GM19324 (cell line): Measurements from ENCODE around the gene FHDC1.

Experiments used
- ATAC-seq: cut with Tn5 transposase; IDR thresholded peaks from one replicate; pipeline ENCODE4 v1.9.1; 2021; ENCODE audit warnings: mild to moderate bottlenecking, moderate library complexity; ENCODE audit not compliant: unreplicated experiment, low FRiP score

FHDC1 gene

DNA sequence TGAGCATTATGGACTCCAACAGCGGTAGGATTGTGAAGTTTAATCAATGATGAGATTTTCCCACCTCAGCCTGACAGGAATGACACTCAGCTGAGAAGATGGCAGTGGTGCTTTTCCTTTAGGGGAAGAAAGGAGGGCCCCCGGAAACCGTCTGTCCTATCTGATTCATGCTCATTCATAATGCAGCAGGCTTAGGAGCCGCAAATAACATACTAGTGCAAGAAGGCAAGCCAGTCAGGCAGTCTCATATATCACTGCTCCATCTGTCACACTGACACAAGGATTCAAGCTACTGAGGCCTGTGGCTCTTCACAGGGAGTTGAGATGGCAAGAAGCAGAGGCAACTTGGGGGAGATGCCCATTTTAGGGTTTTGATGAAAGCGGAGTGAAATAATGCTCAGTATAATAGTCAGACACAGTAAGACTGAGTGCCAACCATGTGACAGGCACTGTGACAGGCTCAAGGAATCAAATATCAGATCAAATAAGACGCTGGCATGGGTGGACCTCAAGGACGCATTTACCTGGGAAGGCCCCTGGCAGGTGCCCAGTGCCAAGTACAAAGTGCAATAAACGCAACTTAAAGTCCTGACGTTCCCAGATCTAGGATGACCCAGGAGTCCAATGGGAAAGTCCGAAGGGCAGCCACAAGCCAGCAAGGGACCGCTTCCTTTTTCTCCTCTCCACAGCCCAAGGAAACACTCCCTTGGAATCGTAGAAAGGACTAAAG, 63.4 kb downstream of the FHDC1 start:
- no peak for ATAC-seq

- no peak for ATAC-seq
Measured at GRCh38 chr4:153000076-153000420, 63.9 kb downstream of the FHDC1 start.

- no peak for ATAC-seq
Measured at GRCh38 chr4:153001626-153002025, 65.5 kb downstream of the FHDC1 start.

GRCh38 chr4:153002110-153002509, 66.0 kb downstream of the FHDC1 start:
- ATAC-seq = no peak

GRCh38 chr4:153004081-153004850, 68.1 kb downstream of the FHDC1 start:
- no peak for ATAC-seq

DNA sequence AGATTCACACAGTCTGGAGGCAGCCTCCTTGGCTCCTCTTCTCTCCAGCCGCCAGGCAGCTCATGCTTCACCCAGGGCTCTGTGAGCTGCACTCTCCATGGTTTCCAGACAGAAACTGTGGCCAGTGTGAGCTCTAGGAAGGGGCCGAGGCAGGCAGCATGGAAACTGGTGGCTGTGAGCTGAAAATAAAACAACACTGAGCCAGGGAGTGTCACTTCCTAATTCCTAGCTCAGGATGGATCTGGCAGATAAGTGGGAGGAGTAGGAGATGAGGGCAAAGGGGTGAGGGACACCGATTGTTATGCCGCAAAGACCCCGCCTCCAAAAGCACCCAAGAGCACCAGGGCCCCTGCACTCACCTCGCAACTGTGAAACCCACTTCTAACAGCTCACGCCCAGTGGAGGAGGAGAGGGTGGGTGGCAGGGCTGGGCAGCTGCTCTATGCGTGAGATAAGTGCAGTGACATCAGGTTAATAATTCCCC, 69.8 kb downstream of the FHDC1 start:
- no peak for ATAC-seq

GRCh38 chr4:153008578-153009199, 72.6 kb downstream of the FHDC1 start:
- ATAC-seq = no peak

GRCh38 chr4:153010146-153010545, 74.0 kb downstream of the FHDC1 start:
- ATAC-seq = no peak

GRCh38 chr4:153013202-153013977, 77.3 kb downstream of the FHDC1 start:
- ATAC-seq = no peak

GRCh38 chr4:153014460-153014859, 78.3 kb downstream of the FHDC1 start:
- no peak for ATAC-seq

DNA sequence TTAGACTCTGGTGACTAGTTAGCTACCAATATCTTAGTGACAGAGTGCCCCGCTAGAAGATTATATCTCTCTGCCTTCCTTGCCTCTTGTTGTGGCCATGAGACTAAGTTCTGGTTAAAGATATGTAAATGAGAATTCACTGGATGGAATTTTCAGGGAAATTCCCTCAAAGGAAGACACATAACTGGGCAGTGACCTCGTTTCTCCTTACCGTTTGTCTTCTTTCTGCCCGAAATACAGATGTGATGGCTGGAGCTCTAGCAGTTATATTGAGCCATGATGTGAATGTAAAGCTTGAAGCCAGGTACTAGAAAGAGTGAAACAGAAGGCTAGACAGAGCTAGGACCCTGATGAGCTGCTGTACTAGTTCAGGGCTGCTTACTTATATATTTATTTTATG, 80.5 kb downstream of the FHDC1 start:
- ATAC-seq = no peak

GRCh38 chr4:153018031-153018430, 81.9 kb downstream of the FHDC1 start:
- no peak for ATAC-seq

- no peak for ATAC-seq
Measured at GRCh38 chr4:153018684-153019083, 82.6 kb downstream of the FHDC1 start.

DNA sequence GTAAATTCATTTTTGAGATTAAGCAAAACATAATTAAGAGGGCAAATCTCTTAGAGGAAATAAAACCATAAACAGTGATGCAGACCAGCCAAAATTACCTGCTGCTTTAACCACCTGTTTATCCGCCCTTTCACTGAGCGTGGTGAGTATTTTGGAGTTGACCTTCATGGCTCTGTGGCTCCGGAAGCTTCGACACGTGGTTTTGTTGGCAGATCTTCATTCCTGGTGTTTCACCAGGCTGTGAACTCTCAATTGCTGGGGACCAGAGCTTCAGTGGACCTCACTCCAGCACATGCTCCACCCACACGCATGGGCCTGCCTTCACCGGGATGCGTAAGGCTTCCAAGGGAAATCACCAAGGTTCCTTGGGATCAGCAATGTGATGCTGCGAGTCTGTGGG, 83.8 kb downstream of the FHDC1 start:
- ATAC-seq = no peak

GRCh38 chr4:153020457-153020856, 84.3 kb downstream of the FHDC1 start:
- no peak for ATAC-seq

DNA sequence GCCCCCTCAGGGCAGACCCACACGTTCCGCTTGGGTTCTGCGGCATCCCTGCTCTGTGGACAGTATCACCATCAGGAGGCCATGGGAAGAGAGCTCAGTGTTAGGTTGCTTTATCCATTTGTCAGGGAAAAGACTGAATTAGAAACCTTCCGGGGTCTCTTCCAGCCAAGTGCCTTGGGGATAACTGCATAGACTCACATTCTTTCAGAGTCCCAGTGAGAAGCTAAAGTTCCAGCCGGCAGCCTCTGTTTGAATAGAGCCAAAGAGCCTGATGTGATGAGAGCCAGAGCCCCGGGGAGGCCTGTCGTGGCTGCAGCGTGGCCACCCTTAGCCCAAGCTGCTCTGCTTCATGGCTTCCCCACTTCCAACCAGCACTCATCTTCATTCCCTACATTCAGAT, 85.2 kb downstream of the FHDC1 start:
- no peak for ATAC-seq

DNA sequence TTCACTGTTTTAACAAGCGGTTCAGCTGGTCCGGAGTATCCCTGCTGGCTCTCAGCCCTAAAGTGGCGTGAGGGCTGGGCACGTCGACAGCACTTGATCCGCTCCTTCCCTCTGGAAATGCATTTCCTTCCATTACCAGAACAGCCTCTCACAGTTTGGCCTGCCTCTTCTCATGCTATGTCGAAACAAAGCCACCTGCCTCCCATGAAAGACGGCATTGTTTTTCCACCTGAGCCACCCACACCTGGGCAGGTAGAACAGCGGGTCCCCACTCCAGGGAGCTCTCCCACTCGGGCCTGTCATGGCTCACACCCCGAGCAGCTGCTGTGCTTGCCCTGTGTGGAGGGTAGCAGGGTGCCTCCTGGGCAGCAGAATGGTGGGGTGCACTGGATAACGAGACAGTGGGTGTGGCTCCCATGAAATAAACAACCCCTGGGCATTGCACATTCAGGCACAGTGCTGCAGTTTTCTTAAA, 86.2 kb downstream of the FHDC1 start:
- no peak for ATAC-seq

- no peak for ATAC-seq
Measured at GRCh38 chr4:153023139-153023538, 87.0 kb downstream of the FHDC1 start.

GRCh38 chr4:153023692-153024394, 87.7 kb downstream of the FHDC1 start:
- no peak for ATAC-seq

DNA sequence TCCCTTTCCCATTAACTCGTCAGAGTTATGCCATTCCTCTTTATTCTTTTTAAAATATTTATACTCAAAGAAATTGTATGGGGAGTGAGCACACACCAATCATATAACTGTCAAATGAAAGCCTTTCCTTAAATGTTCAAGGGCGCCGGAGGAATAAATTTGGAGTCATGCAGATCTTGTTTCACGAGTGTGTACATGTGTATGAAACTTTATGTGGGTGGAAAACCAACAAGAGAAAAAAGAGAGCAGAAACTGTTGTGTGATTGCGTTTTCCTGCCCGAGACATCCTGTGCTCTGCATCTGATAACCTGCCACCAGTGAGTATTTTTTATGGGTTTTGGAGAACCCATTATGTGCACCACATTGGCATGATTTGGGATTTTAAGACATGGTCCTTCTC, 88.3 kb downstream of the FHDC1 start:
- no peak for ATAC-seq
